GM23338 (cell line): ENCODE results near the gene ANKS1B.

ENCODE experiments used
- CTCF ChIP-seq, 2 experiments: fragments of 200-600 bp in 1 of 2; sonication (generic) in 1 of 2; conservative IDR thresholded peaks; 2 replicates each; pipeline versions ENCODE4 v1.5.1 to v1.6.1; 2016 to 2017; ENCODE audit warnings: antibody characterized with exemption in 2 of 2, low read depth in 2 of 2, mild to moderate bottlenecking in 2 of 2, moderate library complexity in 1 of 2
- ETS1 ChIP-seq: IDR thresholded peaks from 2 replicates; pipeline ENCODE4 v1.6.1; 2016; ENCODE audit warnings: antibody characterized with exemption
- POLR2AphosphoS5 ChIP-seq: IDR thresholded peaks from 2 replicates; pipeline ENCODE4 v1.6.1; 2016; ENCODE audit warnings: antibody characterized with exemption, low read depth

GRCh38 chr12:99914206-99914605 lies 70.5 kb downstream of the ANKS1B start:
- TF ChIP-seq CTCF (conservative IDR thresholded peaks at IDR 0.05; ENCODE audit: low read depth in 2 of 2): no peak
- TF ChIP-seq POLR2AphosphoS5: no peak
- TF ChIP-seq ETS1: no peak
